Transverse colon (tissue), 4 donors: Measurements from ENCODE around the gene DPYSL5.

Experiments
- CTCF ChIP-seq, 5 experiments: fragments of 200-600 bp in 3 of 5; fragments of 450-650 bp in 2 of 5; sonication (generic) in 3 of 5; IDR thresholded peaks; 1 replicate in 2 of 5; 2 replicates in 3 of 5; pipeline ENCODE4 v1.5.1; 2016 to 2017; ENCODE audit warnings: antibody characterized with exemption in 5 of 5, inconsistent platforms in 3 of 5, mild to moderate bottlenecking in 2 of 5, moderate library complexity in 1 of 5
- POLR2A ChIP-seq: fragments of 450-650 bp; IDR thresholded peaks from one replicate; pipeline ENCODE4 v1.6.1; 2016; ENCODE audit warnings: antibody characterized with exemption, mild to moderate bottlenecking, moderate library complexity
- POLR2AphosphoS5 ChIP-seq, 3 donors: sonication (generic); formaldehyde crosslinking; IDR thresholded peaks; one replicate each; pipeline ENCODE4 v1.6.1; 2016; ENCODE audit warnings: antibody characterized with exemption in 3 of 3

- TF ChIP-seq CTCF (IDR thresholded peaks at IDR 0.05) (no peak), POLR2A (no peak), POLR2AphosphoS5 (IDR thresholded peaks at IDR 0.05) (no peak)
Measured at GRCh38 chr2:26915316-26915715, 67.4 kb downstream of the DPYSL5 start.
